RCC 7860 (cell line): ENCODE results near the gene PRUNE2.
"Not testable (repeated sequence)": the region's sequence is repeated elsewhere in the genome, so short reads cannot be mapped to it uniquely, and the experiment has no call there.

Experiments used
- DNase-seq: peaks from one replicate; pipeline ENCODE4 v3.0.0-alpha.2; 2015; ENCODE audit warnings: low spot score
- FAIRE-seq: peaks from 2 replicates; lab custom pipeline; 2012; peaks lifted over from hg19 to GRCh38; lab: Jason Lieb, UNC

Gene PRUNE2

DNA sequence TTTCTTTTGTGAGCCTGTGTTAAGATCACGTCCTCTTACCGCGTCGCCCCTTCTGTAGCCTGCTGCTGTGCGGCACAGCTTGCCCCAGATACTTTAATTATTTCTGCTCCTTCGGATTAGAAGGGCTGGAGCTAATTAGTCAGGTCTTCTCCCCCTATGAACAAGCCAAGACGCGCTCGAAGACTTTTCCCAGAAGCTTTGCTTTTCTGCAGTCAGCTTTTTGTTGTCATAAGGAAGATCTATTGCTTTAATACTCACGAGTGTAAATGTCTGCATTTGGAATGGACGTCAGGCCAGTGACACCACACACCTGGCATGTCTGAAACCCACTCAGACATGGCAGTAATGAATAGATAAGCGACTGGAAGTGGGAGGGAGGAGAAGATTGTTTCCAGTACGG, 37.0 kb downstream of the PRUNE2 start:
- FAIRE-seq (no peak), DNase-seq (no peak)

DNA sequence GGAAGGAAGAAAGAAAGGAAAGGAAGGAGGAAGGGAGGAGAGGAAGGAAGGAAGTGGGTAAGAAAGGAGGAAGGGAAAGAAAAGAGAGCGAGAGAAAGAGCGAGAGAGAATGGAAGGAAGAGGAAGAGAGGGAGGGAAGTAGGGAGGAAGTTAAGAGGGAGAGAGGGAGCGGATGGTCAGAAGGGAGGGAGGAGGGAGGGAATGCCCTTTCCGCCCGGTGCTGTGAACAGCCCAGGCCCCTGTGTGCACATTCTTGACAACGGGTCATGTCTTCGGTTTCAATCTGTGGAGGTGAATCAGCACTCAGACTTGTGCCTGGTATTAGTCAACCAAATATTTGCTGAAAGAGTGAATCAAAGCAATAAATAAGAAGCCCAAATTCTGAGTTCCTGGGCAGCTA, 39.2 kb downstream of the PRUNE2 start:
- peak; percentile 89 for DNase-seq
- peak; percentile 91 for FAIRE-seq

DNA sequence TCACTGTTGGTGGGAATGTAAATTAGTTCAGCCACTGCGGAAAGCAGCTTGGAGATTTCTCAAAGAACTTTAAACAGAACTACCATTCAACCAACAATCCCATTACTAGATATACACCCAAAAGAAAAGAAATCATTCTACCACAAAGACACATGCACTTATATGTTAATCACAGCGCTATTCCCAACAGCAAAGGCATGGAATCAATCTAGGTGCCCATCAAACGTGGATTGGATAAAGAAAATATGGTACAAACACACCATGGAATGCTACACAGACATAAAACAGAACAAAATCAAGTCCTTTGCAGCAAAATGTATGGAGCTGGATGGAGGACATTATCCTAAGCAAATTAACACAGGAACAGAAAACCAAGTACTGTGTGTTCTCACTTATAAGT, 42.1 kb downstream of the PRUNE2 start:
- no peak for DNase-seq
- no peak for FAIRE-seq

DNA sequence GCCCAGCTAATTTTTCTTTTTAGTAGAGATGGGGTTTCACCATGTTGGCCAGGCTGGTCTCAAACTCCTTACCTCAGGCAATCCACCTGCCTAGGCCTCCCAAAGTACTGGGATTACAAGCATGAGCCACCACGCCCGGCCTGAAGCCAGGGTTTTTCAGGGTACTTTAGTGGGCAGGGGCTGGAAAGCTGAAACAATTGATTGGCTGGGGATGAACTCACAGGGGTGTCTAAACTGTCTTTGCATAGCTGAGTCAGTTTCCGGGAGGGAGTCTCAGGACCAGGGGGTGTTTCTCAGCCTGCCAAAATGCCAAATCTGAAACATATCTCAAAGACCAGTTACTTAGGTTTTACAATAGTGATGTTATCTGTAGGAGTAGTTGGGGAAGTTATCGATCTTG, 46.1 kb downstream of the PRUNE2 start:
- DNase-seq (no peak), FAIRE-seq (no peak)

DNA sequence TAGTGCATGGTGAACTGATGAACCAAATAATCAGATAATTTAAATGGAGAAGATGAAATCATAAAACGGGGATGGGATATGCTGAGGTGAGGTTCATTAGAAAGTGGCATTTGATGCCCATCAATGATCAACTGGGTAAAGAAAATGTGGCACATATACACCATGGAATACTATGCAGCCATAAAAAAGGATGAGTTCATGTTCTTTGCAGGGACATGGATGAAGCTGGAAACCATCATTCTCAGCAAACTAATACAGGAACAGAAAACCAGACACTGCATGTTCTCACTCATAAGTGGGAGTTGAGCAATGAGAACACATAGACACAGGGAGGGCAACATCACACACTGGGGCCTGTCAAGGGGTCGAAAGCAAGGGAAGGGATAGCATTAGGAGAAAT, 47.7 kb downstream of the PRUNE2 start:
- DNase-seq, FAIRE-seq: not testable (repeated sequence)

DNA sequence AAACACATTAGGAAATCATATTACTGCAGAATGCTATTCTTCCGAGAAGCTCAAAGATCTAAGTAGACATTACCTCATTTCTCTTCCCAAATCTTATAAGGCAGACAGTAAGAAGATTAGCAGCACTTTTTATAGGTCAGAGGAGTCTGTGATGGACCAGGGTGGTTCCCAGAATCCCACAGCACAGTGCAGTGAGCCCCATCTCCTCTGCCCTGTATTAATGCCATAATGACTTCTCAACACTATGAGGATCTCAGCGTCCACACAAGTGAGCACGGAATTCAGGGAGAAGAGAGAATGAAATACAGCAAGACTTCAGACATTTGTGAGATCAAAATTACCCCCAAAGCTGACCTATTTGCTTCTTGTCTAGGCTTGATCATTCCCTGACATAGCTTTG, 49.9 kb downstream of the PRUNE2 start:
- no peak for DNase-seq
- FAIRE-seq = no peak

DNA sequence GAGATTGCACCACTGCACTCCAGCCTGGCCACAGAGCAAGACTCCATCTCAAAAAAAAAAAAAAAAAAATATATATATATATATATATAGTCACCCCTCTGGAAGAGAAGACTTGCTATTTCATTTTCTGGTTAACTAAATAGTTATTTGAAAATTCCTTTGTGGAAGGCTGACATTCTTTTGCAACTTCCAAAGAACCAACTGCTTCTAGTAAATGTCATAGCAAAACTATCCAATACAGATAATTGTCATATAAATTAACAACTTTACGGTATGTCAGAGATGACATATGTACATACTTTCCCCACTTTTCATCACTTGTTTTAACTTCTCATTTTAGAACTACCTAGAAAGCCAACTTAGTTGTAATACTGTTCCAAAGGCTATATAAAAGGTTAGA, 50.9 kb downstream of the PRUNE2 start:
- DNase-seq (no peak), FAIRE-seq (no peak)

DNA sequence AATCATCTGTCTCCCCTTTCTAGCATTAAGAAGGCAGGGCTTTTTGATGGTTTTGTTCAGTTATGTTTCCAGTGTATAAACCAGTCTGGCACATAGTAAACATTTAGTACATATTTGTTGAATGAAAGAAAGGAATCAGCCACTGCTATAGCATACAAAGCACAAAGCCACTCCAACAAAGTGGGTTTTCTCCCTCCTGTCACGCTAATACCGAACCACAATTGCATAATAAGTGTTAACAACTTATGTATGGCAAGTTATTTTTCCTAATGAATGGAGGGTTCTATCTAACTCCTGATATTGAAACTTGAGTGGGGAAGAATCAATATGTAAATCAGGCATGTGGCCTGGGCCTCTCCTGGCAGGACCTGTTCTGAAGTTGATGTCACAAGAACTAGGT, 53.9 kb downstream of the PRUNE2 start:
- FAIRE-seq = no peak
- DNase-seq = no peak

DNA sequence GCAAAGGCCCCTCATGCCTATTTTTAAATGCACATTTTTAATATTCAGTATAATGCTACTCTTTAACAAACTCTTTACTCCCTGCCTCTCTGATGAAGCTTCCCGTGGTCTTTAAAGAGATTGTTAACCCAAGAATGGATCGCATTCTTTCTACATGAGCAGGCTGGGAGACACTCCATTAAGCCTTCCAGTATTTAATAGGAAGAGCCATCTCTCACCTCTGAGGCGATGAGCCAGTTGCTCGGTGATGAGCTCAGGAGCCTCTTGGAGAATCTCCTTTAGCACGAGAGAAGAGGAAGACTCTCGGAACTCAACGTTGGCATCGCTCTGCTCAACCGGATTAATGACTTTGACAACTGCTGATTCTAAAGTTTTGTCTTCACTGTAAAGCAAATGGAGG, 59.6 kb downstream of the PRUNE2 start:
- no peak for DNase-seq

DNA sequence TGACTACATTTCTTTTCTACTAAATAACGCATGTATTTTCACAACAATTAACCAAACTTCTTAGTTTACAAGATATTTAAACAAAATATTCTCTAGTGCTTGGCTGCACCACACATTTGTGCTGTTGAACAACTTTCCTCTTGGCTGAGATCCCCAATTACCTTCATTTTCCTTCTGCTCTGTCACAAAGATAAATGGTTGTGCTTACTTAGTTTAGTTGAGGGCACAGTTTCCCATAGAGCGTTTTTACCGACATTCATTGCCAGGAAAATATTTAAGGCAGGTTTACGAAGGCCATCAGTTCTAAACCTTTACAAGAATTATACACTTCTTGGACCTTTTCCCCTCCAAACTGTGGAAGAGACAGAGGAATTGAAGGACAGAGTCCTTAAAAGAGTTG, 60.7 kb downstream of the PRUNE2 start:
- DNase-seq = no peak
- FAIRE-seq = no peak

More for the DNA sequence above, 59.6 kb downstream of the PRUNE2 start:
- no peak for FAIRE-seq

DNA sequence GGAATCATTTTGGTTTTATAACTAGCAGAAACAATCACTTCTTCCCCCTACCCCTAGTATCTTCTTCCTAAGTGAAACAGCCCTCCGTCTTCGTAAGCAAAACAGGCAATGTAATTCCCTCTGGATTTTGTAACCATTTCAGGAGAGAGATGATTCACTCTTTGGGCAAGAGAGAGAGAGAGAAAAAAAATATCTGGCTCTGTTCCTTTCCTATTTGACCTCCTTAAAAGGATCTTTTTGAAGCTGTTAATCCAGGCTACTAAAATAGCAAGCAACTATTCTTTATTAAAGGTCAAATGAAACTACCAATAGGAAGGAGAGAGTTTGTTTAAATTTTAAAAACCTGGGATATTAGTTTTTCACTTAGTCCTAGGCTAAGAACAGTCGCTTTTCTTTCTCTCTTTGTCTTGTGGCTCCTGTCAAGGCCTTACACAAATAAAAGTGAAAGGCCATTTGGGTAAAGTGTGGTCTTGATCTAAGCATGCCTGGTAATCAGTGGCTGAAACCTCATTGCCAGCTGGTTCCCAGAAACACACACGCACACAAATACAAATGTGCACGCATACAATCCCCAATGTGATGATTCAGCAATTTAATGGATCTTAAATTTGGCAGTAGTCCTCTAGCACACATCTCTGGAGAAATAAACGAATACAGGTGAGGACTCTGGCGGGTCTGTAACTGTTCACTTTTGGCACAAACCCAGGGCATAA, 70.2 kb downstream of the PRUNE2 start:
- DNase-seq = peak; percentile 62
- FAIRE-seq = peak; percentile 90

DNA sequence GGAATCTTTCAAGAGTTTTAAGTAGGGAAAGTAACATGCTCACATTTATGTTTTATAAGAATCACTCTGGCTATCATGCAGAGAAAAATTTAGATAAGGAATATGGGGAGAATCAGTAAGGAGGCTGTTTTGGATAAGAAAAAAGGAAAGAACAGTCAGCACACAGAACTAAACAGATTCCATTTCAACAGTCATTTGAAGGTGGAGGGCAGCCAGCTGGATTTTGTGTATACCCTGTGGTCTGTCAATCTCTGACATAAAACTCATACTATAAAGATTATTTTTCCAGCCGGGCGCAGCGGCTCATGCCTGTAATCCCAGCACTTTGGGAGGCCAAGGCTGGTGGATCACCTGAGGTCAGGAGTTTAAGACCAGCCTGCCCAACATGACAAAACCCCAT, 77.5 kb downstream of the PRUNE2 start:
- no peak for FAIRE-seq
- DNase-seq = no peak

DNA sequence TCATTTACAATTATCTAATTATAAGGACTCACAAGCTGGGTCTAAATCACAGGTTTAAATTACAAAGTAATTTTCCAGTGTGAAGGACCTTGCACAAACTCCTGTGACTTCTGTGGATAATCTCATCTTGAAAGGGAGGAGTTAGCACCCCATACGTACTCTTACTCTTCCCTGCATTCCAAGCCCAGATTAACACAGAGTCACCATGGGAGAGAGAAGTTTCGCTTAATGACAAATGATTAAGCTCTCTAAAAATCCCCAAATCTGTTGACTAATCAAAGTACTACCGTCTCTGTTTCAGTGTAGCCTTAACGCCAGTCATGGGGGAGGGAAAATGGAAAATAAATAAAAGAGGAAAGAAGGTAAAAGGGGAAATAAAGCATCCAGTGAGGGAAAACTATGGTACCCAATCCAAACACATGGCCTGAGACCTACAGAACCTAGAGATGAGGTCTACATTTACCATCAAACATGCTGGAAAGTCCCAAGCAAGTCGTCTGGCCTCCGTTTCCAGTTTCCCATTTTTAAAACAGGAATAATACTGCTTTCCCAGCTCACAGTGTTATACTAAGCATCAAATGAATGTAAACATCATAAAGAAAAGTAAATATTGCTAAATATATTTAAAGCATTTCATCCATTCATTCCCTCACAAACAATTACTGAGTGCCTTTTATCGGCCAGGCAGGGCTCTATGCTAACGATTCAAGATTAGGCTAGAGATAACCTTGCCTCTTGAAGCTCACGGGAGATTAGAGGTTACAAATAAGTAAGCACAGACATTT, 78.4 kb downstream of the PRUNE2 start:
- no peak for DNase-seq
- FAIRE-seq = no peak

DNA sequence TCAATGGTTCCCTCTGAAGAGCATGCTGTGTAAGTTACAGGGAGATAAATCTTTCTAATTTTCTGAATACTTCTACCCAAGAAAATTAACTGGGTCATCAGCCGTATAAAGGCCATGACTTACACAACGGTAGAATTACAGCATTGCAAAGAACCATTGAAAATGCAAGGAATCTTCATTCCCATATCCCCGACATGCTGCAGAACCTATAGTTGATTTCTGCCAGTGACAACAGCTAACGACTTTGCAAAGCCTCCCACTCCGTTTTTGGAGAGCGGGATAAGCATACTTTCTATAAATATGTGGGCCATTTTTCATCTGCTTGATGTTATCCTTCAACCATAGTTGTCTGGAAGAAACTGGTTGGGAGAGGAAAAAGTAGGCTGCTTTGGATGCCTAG, 85.5 kb downstream of the PRUNE2 start:
- no peak for DNase-seq
- FAIRE-seq = no peak

DNA sequence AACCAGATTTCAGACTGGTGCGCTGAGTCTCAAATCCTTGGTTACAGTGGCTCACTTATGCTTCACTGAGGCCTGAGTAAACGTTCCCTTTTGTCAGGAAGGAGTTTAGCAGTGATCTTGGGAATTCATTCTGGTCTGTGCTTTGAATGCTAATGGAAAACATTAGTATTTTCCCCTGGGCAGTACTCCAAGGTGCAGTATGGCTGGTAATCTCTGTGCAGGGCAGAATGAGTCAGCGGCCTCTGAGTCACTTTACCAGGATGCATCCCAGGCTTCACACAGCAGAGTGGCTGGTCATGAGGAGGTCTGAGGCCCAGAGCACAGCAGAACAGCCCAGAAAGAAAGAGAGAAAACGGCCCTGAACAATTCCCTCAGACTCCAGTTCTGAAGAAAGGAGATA, 87.6 kb downstream of the PRUNE2 start:
- DNase-seq (peak; percentile 97), FAIRE-seq (peak; percentile 98)

DNA sequence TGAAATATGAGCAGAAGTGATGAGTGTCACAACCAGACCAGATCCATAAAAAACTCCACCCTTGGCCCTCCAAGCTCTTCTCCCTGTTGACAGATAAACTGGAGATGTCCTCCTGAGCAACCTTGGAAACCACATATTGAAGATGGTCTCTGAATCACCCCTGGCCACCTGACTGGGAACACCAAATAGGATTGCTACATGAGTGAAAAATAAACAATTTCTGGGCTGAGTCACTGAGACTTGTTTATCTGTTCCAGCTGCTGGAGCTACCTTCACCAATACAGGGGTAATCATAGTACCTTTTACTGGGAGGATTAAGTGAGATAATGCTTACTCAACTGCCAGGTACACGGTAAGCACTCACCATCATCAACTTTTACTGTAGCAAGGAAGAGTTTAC, 88.4 kb downstream of the PRUNE2 start:
- peak; percentile 50 for DNase-seq
- no peak for FAIRE-seq

DNA sequence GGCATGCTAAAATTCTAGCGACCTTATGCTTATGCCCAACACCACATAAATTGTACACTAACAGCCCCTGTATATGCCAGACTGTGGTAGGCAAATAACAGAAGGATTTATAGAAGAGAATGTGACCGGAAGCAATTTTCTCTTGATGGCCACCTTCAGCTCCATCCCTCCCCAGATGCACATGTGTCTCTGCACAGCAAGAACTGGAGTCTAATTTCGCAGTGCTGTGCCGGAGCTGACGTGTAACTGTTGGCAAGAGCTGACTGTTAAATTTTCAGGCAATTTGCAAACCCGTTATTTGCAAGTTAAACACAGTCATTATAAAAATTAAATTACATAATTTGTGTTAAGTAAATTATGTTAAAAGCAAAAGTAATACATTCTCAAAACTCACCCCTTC, 93.3 kb downstream of the PRUNE2 start:
- FAIRE-seq (no peak), DNase-seq (no peak)

DNA sequence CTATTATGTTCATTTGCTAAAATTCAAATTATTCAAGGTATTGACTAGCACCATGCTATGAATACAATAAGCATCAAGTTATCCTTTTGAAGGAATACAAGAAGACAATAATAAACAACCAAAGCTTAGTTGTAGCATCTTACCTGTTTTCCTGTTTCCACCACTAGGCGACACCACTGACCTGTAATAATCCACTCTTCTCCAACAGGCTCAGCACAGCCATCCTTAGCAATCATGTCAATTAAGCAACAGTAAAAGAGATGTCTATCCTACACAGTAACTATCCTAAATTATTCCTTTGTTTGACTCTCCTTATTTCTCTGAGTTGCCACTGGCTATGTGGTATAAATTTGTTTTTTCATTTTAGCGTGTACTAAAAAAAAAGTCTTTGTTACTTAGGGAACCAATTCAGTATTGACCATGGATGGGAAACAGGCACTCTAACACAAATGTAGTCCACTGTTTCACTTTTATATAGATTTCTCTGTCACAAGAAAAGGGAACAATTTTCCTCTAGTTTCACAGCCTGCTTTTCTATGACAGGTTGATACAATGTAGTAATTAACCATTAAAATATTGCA, 95.4 kb downstream of the PRUNE2 start:
- DNase-seq = peak; percentile 54

DNA sequence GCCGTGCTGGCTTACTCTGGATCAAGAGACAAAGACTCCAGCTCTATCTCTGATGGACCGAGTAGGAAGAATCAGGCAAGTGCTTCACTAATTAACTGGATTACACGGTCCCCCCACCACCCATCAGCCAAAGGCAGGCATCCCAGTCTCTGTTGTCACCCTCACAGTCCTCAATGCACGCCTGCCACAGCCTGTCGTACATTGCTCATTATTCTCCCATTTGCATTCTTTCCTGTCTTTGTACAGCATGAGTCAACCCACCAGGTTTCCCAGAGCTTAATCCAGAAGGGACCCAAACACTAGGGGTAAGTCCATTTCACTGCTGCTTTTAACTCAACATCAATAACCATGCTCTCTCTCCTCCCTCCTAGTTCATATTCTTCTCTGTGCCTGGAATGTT, 97.3 kb downstream of the PRUNE2 start:
- FAIRE-seq (no peak), DNase-seq (no peak)

More for the DNA sequence above, 95.4 kb downstream of the PRUNE2 start:
- FAIRE-seq = peak; percentile 70

DNA sequence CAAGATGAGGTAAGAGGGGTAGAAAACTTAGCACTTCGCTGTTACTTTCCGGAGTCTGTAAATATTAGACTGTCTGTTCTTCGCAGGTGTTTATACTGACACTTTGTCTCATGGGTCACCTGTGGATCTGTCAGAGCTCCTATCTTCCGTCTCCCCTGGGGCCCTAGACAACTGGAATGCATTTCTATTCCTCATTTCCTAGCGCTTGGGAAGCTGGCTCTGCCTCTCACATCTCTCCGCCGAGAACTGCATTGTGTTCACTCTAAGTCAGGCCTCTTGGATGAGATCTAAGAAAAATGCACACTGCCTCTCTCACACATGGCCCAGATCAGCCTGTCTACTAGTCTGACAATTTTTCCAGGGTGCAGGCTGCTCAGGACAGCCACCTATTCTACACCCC, 102.2 kb downstream of the PRUNE2 start:
- no peak for DNase-seq

DNA sequence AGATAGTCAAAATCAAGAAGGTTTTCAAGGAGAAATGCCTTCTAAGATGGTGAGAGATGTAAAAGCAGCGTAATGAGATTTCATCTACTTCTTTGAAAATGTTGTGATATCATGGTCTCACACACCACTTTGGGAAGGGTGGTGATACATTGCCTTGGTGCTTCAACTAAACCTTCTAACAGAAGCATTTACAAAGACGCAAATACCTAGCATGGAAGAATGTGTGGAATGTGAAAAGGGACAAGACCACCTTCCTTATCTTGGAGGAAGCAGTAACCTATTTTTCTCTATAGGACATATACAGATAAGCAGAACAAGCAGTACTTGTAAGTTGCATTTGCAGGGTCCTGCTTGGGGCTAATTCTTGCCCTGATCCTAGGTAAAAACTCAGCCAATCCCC, 102.8 kb downstream of the PRUNE2 start:
- DNase-seq = no peak
- FAIRE-seq = no peak

More for the DNA sequence above, 102.2 kb downstream of the PRUNE2 start:
- no peak for FAIRE-seq

DNA sequence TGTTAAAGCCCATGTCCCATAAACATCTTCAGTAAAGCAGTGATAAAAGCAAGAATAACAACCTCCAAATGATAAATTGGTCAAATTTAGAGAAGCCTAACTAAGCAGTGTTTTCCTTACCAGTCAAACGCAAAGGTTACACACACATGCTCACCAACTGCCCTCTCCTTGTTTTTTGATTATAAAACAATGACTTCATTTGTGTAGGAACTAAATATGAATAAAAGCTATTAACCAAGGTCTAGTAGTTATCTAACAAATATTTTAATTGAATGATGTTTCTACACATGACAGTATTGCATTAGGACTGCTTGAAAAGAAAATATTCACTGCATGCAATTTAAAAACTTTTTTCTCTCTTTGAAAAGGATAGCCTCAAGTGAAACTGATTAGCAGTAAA, 105.0 kb downstream of the PRUNE2 start:
- DNase-seq (no peak), FAIRE-seq (no peak)
